ENCODE data around the gene MFSD6L.

MFSD6L gene

GRCh38 chr17:8844229-8845218 is 45.4 kb upstream of the MFSD6L start:
- Histone ChIP-seq H3K27ac (ENCODE audit: low read depth, low read length) (no peak overlapping the region), H3K36me3 (ENCODE audit: low read length) (no peaks in the 10 kb centered on the region), H3K4me3 (ENCODE audit: insufficient read depth, low read length, poor library complexity, severe bottlenecking) (no peak overlapping the region), H2AFZ (ENCODE audit: low read depth, low read length, severe bottlenecking) (no peak overlapping the region), H3K27me3 (ENCODE audit: low read length) (0 out of 2 replicates have a peak, but pooled peaks cover 4% of the 10 kb centered on the region), H3K4me2 (ENCODE audit: low read depth, low read length, poor library complexity, severe bottlenecking) (no peak overlapping the region), H3K9ac (ENCODE audit: low read length) (no peak overlapping the region), H3K9me2 (replicated peaks; ENCODE audit: insufficient read depth, low read length) (no peaks in the 10 kb centered on the region), H3K79me2 (ENCODE audit: insufficient read depth, low read length) (no peaks in the 10 kb centered on the region), H3F3A (ENCODE audit: insufficient read depth) (no peaks in the 10 kb centered on the region), H4K20me1 (ENCODE audit: low read depth, low read length) (no peaks in the 10 kb centered on the region), H3K9me3 (ENCODE audit: insufficient read depth, low read length) (no peaks in the 10 kb centered on the region)
- TF ChIP-seq EZH2phosphoT487 (conservative IDR thresholded peaks at IDR 0.05; ENCODE audit: low read length) (no peak), CTCF (IDR thresholded peaks at IDR 0.05; ENCODE audit: insufficient read depth, low read length, poor library complexity, severe bottlenecking) (no peak)

- no peak for TF ChIP-seq EZH2phosphoT487 (conservative IDR thresholded peaks at IDR 0.05; ENCODE audit: low read length)
- no peak for TF ChIP-seq CTCF (IDR thresholded peaks at IDR 0.05; ENCODE audit: insufficient read depth, low read length, poor library complexity, severe bottlenecking)
- Histone ChIP-seq H2AFZ (ENCODE audit: low read depth, low read length, severe bottlenecking) (no peak overlapping the region), H3K9me2 (replicated peaks; ENCODE audit: insufficient read depth, low read length) (no peaks in the 10 kb centered on the region), H3K9ac (ENCODE audit: low read length) (no peak overlapping the region), H3F3A (ENCODE audit: insufficient read depth) (no peaks in the 10 kb centered on the region), H3K27ac (ENCODE audit: low read depth, low read length) (no peak overlapping the region), H3K27me3 (ENCODE audit: low read length) (0 out of 2 replicates have a peak, but pooled peaks cover 4% of the 10 kb centered on the region), H3K36me3 (ENCODE audit: low read length) (no peaks in the 10 kb centered on the region), H3K4me2 (ENCODE audit: low read depth, low read length, poor library complexity, severe bottlenecking) (no peak overlapping the region), H4K20me1 (ENCODE audit: low read depth, low read length) (no peaks in the 10 kb centered on the region), H3K4me3 (ENCODE audit: insufficient read depth, low read length, poor library complexity, severe bottlenecking) (no peak overlapping the region), H3K79me2 (ENCODE audit: insufficient read depth, low read length) (no peaks in the 10 kb centered on the region), H3K9me3 (ENCODE audit: insufficient read depth, low read length) (no peaks in the 10 kb centered on the region)
These were observed 44.2 kb upstream of the MFSD6L start for GRCh38 chr17:8843344-8843743.

GRCh38 chr17:8841844-8842243 is 42.7 kb upstream of the MFSD6L start:
- Histone ChIP-seq H3K36me3 (ENCODE audit: low read length) (no peaks in the 10 kb centered on the region), H3K9ac (ENCODE audit: low read length) (no peak overlapping the region), H2AFZ (ENCODE audit: low read depth, low read length, severe bottlenecking) (no peak overlapping the region), H3K9me2 (replicated peaks; ENCODE audit: insufficient read depth, low read length) (no peaks in the 10 kb centered on the region), H3K27me3 (ENCODE audit: low read length) (0 out of 2 replicates have a peak, but pooled peaks cover 4% of the 10 kb centered on the region), H3K4me3 (ENCODE audit: insufficient read depth, low read length, poor library complexity, severe bottlenecking) (no peak overlapping the region), H3K9me3 (ENCODE audit: insufficient read depth, low read length) (no peaks in the 10 kb centered on the region), H3K27ac (ENCODE audit: low read depth, low read length) (no peak overlapping the region), H4K20me1 (ENCODE audit: low read depth, low read length) (no peaks in the 10 kb centered on the region), H3K4me2 (ENCODE audit: low read depth, low read length, poor library complexity, severe bottlenecking) (no peak overlapping the region), H3F3A (ENCODE audit: insufficient read depth) (no peaks in the 10 kb centered on the region), H3K79me2 (ENCODE audit: insufficient read depth, low read length) (no peaks in the 10 kb centered on the region)
- no peak for TF ChIP-seq EZH2phosphoT487 (conservative IDR thresholded peaks at IDR 0.05; ENCODE audit: low read length)
- TF ChIP-seq CTCF (IDR thresholded peaks at IDR 0.05; ENCODE audit: insufficient read depth, low read length, poor library complexity, severe bottlenecking) = no peak

All from SU-DHL-6 (cell line).